ENCODE data around the gene RAMP3. TPM values are rescaled to one million over a fixed set of nuclear protein-coding genes. Genes with fewer than 3 reads are reported as not detected.

Gene RAMP3
- total RNA-seq, 1 donor from 2014 or later = 586 TPM

- Histone ChIP-seq H3K27me3 (no peaks in the 10 kb centered on the region), H3K27ac (no peak overlapping the region), H3K9me3 (no peaks in the 10 kb centered on the region), H3K4me1 (peaks cover 0 to 11% of the 10 kb centered on the region in 2 donors), H3K4me3 (no peak overlapping the region), H3K36me3 (no peaks in the 10 kb centered on the region)
- intact Hi-C loops (cut with DNase I) = loop anchor here (10.0 kb wide), 1 partner anchor 540 kb away; the partner anchor contains the start of gene DDX56
- no peak for DNase-seq (ENCODE audit: low spot score in 2 of 2)
- TF ChIP-seq CTCF (IDR thresholded peaks at IDR 0.05) = no peak
Observed at GRCh38 chr7:45114926-45115325, 42.7 kb upstream of the RAMP3 start.

- Histone ChIP-seq H3K36me3 (no peaks in the 10 kb centered on the region), H3K4me3 (no peak overlapping the region), H3K27me3 (no peaks in the 10 kb centered on the region), H3K9me3 (no peaks in the 10 kb centered on the region), H3K27ac (no peak overlapping the region), H3K4me1 (peaks cover 0 to 4% of the 10 kb centered on the region in 2 donors)
- intact Hi-C loops (cut with DNase I) = loop anchor here (10.0 kb wide), 1 partner anchor 541 kb away; the partner anchor contains the start of gene DDX56
- TF ChIP-seq CTCF (IDR thresholded peaks at IDR 0.05) = no peak
- no peak for DNase-seq (ENCODE audit: low spot score in 2 of 2)
Observed at GRCh38 chr7:45116048-45116447, 41.5 kb upstream of the RAMP3 start.

GRCh38 chr7:45117582-45117981 is 40.0 kb upstream of the RAMP3 start:
- H3K36me3 ChIP-seq = no peaks in the 10 kb centered on the region
- H3K9me3 ChIP-seq = no peaks in the 10 kb centered on the region
- no peak overlapping the region for H3K4me3 ChIP-seq
- intact Hi-C loops (cut with DNase I) = loop anchor here (10.0 kb wide), 1 partner anchor 543 kb away; the partner anchor contains the start of gene DDX56
- no peaks in the 10 kb centered on the region for H3K4me1 ChIP-seq
- no peak for DNase-seq (ENCODE audit: low spot score in 2 of 2)
- no peak for TF ChIP-seq CTCF (IDR thresholded peaks at IDR 0.05)
- H3K27ac ChIP-seq = no peak overlapping the region
- H3K27me3 ChIP-seq = no peaks in the 10 kb centered on the region

GRCh38 chr7:45118292-45118691 is 39.3 kb upstream of the RAMP3 start:
- Histone ChIP-seq H3K27ac (no peak overlapping the region), H3K27me3 (no peaks in the 10 kb centered on the region), H3K4me3 (no peak overlapping the region), H3K9me3 (no peaks in the 10 kb centered on the region), H3K4me1 (no peaks in the 10 kb centered on the region), H3K36me3 (no peaks in the 10 kb centered on the region)
- intact Hi-C loops (cut with DNase I) = loop anchor here (10.0 kb wide), 1 partner anchor 543 kb away; the partner anchor contains the start of gene DDX56
- no peak for TF ChIP-seq CTCF (IDR thresholded peaks at IDR 0.05)
- DNase-seq (ENCODE audit: low spot score in 2 of 2) = no peak

GRCh38 chr7:45118889-45119331 is 38.7 kb upstream of the RAMP3 start:
- no peak overlapping the region for H3K4me3 ChIP-seq
- H3K27me3 ChIP-seq = no peaks in the 10 kb centered on the region
- H3K4me1 ChIP-seq = no peaks in the 10 kb centered on the region
- intact Hi-C loops (cut with DNase I) = loop anchor here (10.0 kb wide), 1 partner anchor 544 kb away; the partner anchor contains the start of gene DDX56
- no peaks in the 10 kb centered on the region for H3K9me3 ChIP-seq
- TF ChIP-seq CTCF (IDR thresholded peaks at IDR 0.05) = no peak
- H3K27ac ChIP-seq = no peak overlapping the region
- H3K36me3 ChIP-seq = no peaks in the 10 kb centered on the region
- DNase-seq (ENCODE audit: low spot score in 2 of 2) = no peak

- intact Hi-C loops (cut with DNase I) = loop anchor here (10.0 kb wide), 1 partner anchor 545 kb away; the partner anchor contains the start of gene DDX56
- H3K27ac ChIP-seq = no peak overlapping the region
- H3K4me1 ChIP-seq = no peaks in the 10 kb centered on the region
- no peaks in the 10 kb centered on the region for H3K9me3 ChIP-seq
- H3K27me3 ChIP-seq = no peaks in the 10 kb centered on the region
- H3K4me3 ChIP-seq = no peak overlapping the region
- no peak for TF ChIP-seq CTCF (IDR thresholded peaks at IDR 0.05)
- no peak for DNase-seq (ENCODE audit: low spot score in 2 of 2)
- no peaks in the 10 kb centered on the region for H3K36me3 ChIP-seq
Observed at GRCh38 chr7:45119550-45119949, 38.0 kb upstream of the RAMP3 start.

Data from ascending aorta (tissue), 2 donors.